Ramos (cell line): ENCODE results near the gene DGLUCY.
"Not testable (repeated sequence)": the region's sequence is repeated elsewhere in the genome, so short reads cannot be mapped to it uniquely, and the experiment has no call there.

Experiments used
- in situ Hi-C: fragments of 300-500 bp; cut with MboI; formaldehyde crosslinking; loops from one replicate; pipeline ENCODE4 v1.14.3; 2022; ENCODE audit warnings: low sequenced_read_pairs; ENCODE audit not compliant: unreplicated experiment

The DGLUCY gene

DNA sequence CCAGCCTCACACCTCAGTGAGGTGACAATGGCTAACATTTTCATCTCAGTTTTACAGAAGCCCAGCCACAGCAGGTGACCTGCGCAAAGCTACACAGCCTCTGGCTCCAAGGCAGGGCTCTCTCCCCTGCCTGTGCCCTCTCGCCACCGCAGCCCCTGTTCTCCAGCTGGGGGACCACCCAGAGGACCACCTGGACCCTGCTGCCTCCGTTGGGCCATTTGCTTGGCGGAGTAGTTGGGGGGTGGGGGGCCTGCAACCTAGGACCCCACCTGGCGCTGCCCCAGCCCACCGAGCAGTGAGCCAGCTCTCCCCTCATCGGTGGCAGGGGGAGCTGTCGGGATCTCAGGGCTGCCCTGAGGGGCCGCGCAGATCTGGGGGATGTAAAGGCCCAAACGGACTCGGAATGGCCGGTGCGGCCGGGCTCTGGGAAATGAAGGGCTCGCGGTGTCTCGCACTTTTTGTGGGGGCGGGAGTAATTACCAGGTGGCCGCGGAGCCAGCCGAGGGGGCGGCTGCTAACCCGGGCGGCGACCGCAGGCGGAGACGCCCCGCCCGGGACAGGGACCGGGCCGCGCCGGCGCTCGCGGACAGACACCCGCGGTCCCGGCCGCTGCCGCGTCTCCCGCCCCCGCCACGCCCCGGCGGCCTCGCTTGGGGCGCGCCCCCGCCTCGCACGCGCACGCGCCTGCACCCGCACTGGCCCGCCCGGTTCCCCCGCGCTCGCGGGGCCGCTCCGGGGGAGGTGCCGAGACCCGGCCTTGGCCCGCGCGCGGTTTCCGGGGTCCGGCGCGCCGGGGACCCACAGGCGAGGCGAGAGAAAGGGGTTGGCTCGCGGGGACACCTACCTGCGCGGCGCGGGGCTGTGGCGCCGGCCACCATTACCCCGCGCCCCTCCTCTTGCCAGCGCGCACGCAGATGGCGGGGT lies 139.3 kb downstream of the DGLUCY start:
- in situ Hi-C loops, result no loop called here

GRCh38 chr14:91253795-91254323 lies 140.0 kb downstream of the DGLUCY start:
- in situ Hi-C loops, result no loop called here

GRCh38 chr14:91254461-91254860 lies 140.6 kb downstream of the DGLUCY start:
- in situ Hi-C loops, result no loop called here

DNA sequence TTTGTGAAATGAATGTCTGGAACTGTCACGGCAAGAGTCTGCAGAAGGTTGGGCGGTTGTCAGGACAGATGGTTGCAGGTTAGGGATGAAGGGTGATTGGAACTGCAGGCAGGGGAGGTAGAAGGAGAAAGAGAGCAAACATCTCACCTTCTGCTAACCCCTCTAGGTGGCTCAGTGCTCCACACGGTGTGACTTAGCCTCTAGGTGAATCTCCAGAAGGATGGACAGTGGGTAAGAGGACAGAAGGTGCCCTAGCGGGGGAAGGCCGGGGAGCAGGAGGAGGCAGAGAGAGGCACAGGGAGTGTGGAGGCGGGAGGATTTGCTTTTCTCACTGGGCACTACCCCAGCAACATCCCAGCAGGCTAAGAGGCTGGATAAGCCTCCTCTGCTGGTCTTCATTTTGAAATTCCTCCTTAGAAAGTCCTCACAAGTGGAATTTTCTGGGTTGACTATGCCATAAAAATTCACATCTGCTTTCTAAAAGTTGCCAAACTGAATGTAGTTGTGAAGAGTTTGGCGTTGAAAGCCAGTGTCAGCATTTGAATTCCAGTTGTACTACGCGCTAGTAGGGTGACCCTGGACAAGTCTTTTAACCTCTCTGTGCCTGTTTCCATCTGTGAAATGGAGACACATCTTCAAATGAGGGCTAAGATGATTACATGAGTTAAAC lies 141.3 kb downstream of the DGLUCY start:
- in situ Hi-C loops, result no loop called here

GRCh38 chr14:91256661-91257060 lies 142.8 kb downstream of the DGLUCY start:
- in situ Hi-C loops, result no loop called here

- in situ Hi-C loops, result no loop called here
These were observed 143.6 kb downstream of the DGLUCY start for GRCh38 chr14:91257328-91258010.

DNA sequence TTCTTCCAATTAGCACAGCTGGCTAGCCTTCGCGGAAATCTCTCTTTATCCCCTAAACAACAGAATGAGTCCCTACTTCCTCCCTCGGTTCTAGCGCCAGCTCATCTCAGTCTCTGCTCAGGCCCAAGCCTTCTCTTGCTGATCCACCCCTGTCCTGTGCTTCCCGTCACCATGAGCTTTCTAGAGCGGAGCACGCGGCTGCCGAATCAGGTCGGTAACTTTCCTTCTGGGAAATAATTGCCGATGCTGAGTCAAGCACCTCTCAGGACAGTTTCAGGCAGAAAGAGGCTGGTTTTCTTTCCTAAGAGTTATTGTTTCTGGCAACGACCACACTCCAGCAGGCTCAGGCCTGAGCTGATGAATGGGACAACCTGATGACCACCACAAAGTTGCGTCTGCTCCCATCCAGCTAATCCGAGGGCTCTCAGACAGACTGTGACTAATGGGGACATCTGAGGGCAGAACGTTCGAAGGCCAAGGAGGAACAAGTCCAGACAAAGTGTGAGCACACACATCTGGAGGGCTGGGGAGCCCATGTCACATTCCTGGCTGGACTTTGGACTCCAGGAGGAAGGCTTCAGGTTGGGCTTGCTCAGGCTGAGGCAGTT lies 144.2 kb downstream of the DGLUCY start:
- in situ Hi-C loops, result no loop called here

GRCh38 chr14:91258876-91259275 lies 145.0 kb downstream of the DGLUCY start:
- in situ Hi-C loops, result no loop called here

DNA sequence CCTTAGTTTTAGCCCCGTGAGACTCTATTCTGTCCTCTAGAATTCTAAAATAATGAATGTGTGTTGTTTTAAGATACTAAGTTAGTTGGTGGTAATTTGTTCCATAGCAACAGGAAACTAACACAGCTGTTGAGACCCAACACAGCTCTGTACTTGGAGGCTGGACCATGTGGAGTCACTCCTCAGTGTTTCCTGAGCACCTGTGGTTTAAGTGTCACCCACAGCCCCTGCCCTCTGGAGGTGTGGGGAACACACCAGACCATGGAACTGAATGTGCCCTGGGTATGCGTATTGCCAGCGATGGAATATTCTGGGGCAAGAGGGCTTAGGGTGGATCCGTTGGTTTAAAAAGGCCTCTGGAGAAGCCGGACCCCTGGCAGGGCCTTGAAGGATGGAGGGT lies 147.2 kb downstream of the DGLUCY start:
- in situ Hi-C loops, result no loop called here

DNA sequence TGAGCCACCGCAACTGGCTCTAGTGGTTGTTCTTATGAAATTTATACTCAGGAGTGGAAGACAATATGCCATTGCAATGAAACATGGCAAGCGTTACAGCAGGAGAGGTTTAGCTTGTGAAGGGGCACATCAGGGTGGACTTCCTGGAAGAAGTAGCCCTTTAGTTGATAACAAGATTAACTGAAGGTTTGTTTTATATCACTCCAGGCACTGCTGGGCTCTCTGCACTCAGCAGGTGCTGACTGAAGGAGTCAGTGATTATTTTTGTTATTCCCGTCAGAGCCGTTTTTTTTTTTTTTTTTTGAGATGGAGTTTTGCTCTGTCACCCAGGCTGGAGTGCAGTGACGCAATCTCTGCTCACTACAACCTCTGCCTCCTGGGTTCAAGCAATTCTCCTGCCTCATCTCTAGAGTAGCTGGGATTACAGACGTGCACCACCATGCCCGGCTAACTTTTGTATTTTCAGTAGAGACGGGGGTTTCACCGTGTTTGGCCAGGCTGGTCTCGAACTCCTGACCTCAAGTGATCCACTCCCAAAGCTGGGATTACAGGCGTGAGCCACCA lies 148.2 kb downstream of the DGLUCY start:
- in situ Hi-C loops, result no loop called here

DNA sequence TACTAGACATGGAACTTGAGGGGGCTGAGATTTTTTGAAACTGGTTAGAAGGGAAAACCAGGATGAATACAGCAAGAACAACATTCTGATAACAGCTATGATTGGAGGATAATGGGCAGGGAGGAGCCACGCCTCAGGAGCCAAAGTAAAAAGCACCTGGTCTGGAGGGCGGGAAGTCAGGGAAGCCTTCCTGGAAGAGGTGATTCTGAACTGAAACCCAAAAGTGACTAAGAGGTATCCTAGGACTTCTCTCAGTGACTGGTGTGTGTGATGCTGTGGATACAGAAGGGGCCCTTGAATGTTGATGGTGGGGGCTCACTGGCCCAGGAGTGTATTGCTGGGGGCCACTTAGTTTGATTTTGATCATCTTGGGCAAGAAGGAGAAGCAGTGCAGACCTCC lies 149.5 kb downstream of the DGLUCY start:
- in situ Hi-C loops, result no loop called here

GRCh38 chr14:91264151-91265150 lies 150.6 kb downstream of the DGLUCY start:
- in situ Hi-C loops, result no loop called here

DNA sequence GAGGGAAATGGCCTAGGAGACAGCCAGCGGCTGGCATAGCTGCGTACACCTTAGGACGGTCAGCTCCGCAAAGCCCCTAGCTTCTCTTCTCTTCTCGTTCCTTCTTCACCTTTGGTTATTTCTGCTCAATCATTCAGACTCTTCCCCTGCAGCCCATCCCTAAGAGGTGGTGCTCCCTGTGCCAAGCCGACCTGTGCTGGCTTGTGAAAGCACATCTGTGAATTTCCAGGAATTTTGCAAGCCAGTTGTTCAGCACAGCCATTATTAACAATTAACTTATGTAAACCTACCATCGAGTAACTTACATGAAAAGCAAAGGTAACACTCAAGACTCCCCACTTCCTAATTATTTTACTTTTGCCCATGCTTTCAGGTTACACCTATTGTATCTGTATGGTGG lies 151.5 kb downstream of the DGLUCY start:
- in situ Hi-C loops, result no loop called here

DNA sequence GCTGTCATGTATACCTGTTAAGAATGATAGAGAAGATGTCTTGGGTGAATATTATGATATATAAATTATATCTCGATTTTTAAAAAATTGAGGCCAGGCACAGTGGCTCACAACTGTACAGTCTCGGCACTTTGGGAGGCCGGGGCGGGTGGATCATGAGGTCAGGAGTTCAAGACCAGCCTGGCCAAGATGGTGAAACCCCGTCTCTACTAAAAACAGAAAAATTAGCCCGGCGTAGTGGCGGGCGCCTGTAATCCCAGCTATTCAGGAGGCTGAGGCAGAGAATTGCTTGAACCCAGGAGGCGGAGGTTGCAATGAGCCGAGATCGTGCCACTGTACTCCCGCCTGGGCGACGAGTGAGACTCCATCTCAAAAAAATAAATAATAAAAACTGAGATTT lies 152.4 kb downstream of the DGLUCY start:
- in situ Hi-C loops, result not testable (repeated sequence)

GRCh38 chr14:91267965-91268437 lies 154.1 kb downstream of the DGLUCY start:
- in situ Hi-C loops, result no loop called here

- in situ Hi-C loops, result no loop called here
These were observed 155.5 kb downstream of the DGLUCY start for GRCh38 chr14:91269076-91269991.

DNA sequence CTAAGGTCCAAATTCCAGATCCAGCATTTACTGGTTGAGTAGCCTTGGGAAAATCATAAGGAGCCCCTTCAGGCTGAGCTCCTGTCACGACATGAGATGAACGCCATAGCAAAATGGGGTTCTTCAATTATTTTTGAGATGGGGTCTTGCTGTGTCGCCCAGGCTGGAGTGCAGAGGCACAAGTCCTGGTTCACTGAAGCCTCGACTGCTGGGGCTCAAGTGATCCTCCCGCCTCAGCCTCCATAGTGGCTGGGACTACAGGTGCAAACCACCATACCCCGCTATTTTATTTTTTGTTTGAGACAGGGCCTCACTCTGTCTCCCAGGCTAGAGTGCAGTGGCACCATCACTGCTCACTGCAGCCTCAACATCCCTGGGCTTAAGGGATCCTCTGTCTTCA lies 156.3 kb downstream of the DGLUCY start:
- in situ Hi-C loops, result no loop called here

DNA sequence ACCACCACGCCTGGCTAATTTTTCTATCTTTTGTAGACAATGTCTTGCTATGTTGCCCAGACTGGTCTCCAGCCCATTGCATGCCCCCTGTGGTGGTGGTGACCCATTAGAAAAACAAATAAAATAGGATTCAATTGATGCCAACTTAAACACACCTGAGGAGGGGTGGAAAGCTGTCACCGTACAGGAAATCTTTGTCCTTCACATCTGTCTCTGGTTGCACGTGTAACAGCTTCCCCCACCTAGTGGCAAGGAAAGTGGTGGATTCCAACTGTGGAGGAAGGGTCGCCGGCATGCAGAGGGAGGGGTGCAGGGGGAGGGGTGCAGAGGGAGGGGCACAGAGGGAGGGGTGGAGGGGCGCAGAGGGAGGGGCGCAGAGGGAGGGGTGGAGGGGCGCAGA lies 156.7 kb downstream of the DGLUCY start:
- in situ Hi-C loops, result no loop called here
